RWPE2 (cell line): Measurements from ENCODE around the gene ARID3B.

ENCODE experiments used
- ATAC-seq: fragments of 200-7000 bp; cut with Tn5 transposase; 3 replicates; pipeline ENCODE4 v1.9.1; 2021; ENCODE audit warnings: low read depth
- DNase-seq: peaks from one replicate; pipeline ENCODE4 v3.0.0-alpha.2; 2020; ENCODE audit warnings: low spot score
- H3K27ac ChIP-seq: fragments of 450-650 bp; 2 replicates; pipeline ENCODE4 v1.5.1; 2017; ENCODE audit warnings: mild to moderate bottlenecking; ENCODE audit not compliant: poor library complexity, severe bottlenecking
- H3K27me3 ChIP-seq: fragments of 250-450 bp; sonication (Bioruptor Pico); 2 replicates; pipeline ENCODE4 v1.5.1; 2021; ENCODE audit warnings: mild to moderate bottlenecking, moderate library complexity; ENCODE audit not compliant: insufficient read depth, poor library complexity, severe bottlenecking
- H3K36me3 ChIP-seq: fragments of 250-450 bp; sonication (Bioruptor Pico); 2 replicates; pipeline ENCODE4 v1.5.1; 2020; ENCODE audit warnings: low read depth, mild to moderate bottlenecking, moderate library complexity
- H3K4me1 ChIP-seq: fragments of 250-450 bp; sonication (Bioruptor Pico); 2 replicates; pipeline ENCODE4 v1.5.1; 2021; ENCODE audit warnings: mild to moderate bottlenecking, moderate library complexity; ENCODE audit not compliant: insufficient read depth, poor library complexity, severe bottlenecking
- H3K4me3 ChIP-seq: fragments of 250-450 bp; sonication (Bioruptor Pico); 2 replicates; pipeline ENCODE4 v1.5.1; 2021; ENCODE audit warnings: mild to moderate bottlenecking, moderate library complexity; ENCODE audit not compliant: severe bottlenecking
- H3K9me3 ChIP-seq: fragments of 250-450 bp; sonication (Bioruptor Pico); 2 replicates; pipeline ENCODE4 v1.5.1; 2021; ENCODE audit warnings: mild to moderate bottlenecking, moderate library complexity; ENCODE audit not compliant: severe bottlenecking
- CTCF ChIP-seq: fragments of 450-650 bp; IDR thresholded peaks from one replicate; pipeline ENCODE4 v1.5.1; 2017; ENCODE audit warnings: mild to moderate bottlenecking, moderate library complexity; ENCODE audit not compliant: poor library complexity, severe bottlenecking

Gene ARID3B

GRCh38 chr15:74611341-74611740 is 70.3 kb downstream of the ARID3B start:
- Histone ChIP-seq H3K9me3 (no peaks in the 10 kb centered on the region), H3K4me3 (no peak overlapping the region), H3K36me3 (no peaks in the 10 kb centered on the region), H3K27ac (no peak overlapping the region), H3K4me1 (no peaks in the 10 kb centered on the region), H3K27me3 (no peaks in the 10 kb centered on the region)
- no peak for TF ChIP-seq CTCF
- DNase-seq, result no peak
- ATAC-seq, result no peak

- TF ChIP-seq CTCF, result no peak
- H3K4me1 ChIP-seq, result peaks cover under 1% of the 10 kb centered on the region
- H3K27ac ChIP-seq, result no peak overlapping the region
- H3K4me3 ChIP-seq, result no peak overlapping the region
- no peaks in the 10 kb centered on the region for H3K27me3 ChIP-seq
- H3K36me3 ChIP-seq, result no peaks in the 10 kb centered on the region
- DNase-seq (no peak), ATAC-seq (no peak)
- no peaks in the 10 kb centered on the region for H3K9me3 ChIP-seq
Measured at GRCh38 chr15:74611834-74612233, 70.8 kb downstream of the ARID3B start.

GRCh38 chr15:74612677-74613076 is 71.7 kb downstream of the ARID3B start:
- Histone ChIP-seq H3K4me3 (no peak overlapping the region), H3K9me3 (no peaks in the 10 kb centered on the region), H3K27me3 (no peaks in the 10 kb centered on the region), H3K4me1 (peaks cover 8% of the 10 kb centered on the region), H3K27ac (no peak overlapping the region), H3K36me3 (no peaks in the 10 kb centered on the region)
- DNase-seq, result no peak
- no peak for ATAC-seq
- TF ChIP-seq CTCF, result no peak

GRCh38 chr15:74613089-74613952 is 72.3 kb downstream of the ARID3B start:
- Histone ChIP-seq H3K36me3 (no peaks in the 10 kb centered on the region), H3K4me1 (peaks cover 8% of the 10 kb centered on the region)

More at GRCh38 chr15:74613089-74613952, 72.3 kb downstream of the ARID3B start:
- Histone ChIP-seq H3K4me3 (no peak overlapping the region), H3K27ac (no peak overlapping the region), H3K27me3 (no peaks in the 10 kb centered on the region), H3K9me3 (no peaks in the 10 kb centered on the region)
- DNase-seq, result no peak
- TF ChIP-seq CTCF, result no peak
- no peak for ATAC-seq
